ENCODE data around the gene VLDLR.

The VLDLR gene

GRCh38 chr9:2691626-2692025 lies 70.0 kb downstream of the VLDLR start:
- H2AK5ac ChIP-seq (ENCODE audit: low read depth, low read length): no peak overlapping the region
- H2BK120ac ChIP-seq (ENCODE audit: low read depth, low read length): no peak overlapping the region
- H2BK15ac ChIP-seq (ENCODE audit: low read length): no peak overlapping the region
- H3K4ac ChIP-seq (ENCODE audit: low read length): no peak overlapping the region
- H3K4me2 ChIP-seq (ENCODE audit: insufficient read depth, low read length, poor library complexity, severe bottlenecking): no peak overlapping the region
- H3K4me1 ChIP-seq (ENCODE audit: control insufficient read depth in 2 of 2, insufficient read depth in 1 of 2, low read depth in 1 of 2, low read length in 2 of 2): no peaks in the 10 kb centered on the region
- H3K9me3 ChIP-seq (replicated peaks in 1 of 2; ENCODE audit: control insufficient read depth in 2 of 2, insufficient read depth in 1 of 2, low read depth in 1 of 2, low read length in 2 of 2): no peaks in the 10 kb centered on the region
- no peak overlapping the region for H2BK12ac ChIP-seq (ENCODE audit: low read length)
- no peak overlapping the region for H3K23ac ChIP-seq (ENCODE audit: low read depth, low read length, poor library complexity)
- H3K27ac ChIP-seq (replicated peaks; ENCODE audit: low read length): no peak overlapping the region
- no peaks in the 10 kb centered on the region for H3K79me1 ChIP-seq (ENCODE audit: low read depth, low read length)
- WGBS, 2 donors (ENCODE audit: extremely low coverage in 2 of 2, insufficient read length in 2 of 2, insufficient replicate concordance in 1 of 2): no CpG with 5 or more reads among the region's 2 CpGs
- no peak overlapping the region for H3K9ac ChIP-seq (ENCODE audit: low read depth, low read length, poor library complexity)
- no peak overlapping the region for H2BK5ac ChIP-seq (ENCODE audit: low read length)
- no peak overlapping the region for H4K91ac ChIP-seq (ENCODE audit: low read depth, low read length, poor library complexity)
- H3K18ac ChIP-seq (ENCODE audit: low read length): no peak overlapping the region
- H2AFZ ChIP-seq (ENCODE audit: low read length): no peak overlapping the region
- H4K8ac ChIP-seq (ENCODE audit: low read depth, low read length): no peak overlapping the region
- H3K36me3 ChIP-seq (replicated peaks in 1 of 2; ENCODE audit: control insufficient read depth in 2 of 2, insufficient read depth in 2 of 2, low read length in 2 of 2): peaks cover 0 to under 1% of the 10 kb centered on the region in 2 donors
- no peak for DNase-seq (ENCODE audit: low spot score)
- H3K14ac ChIP-seq (ENCODE audit: low read length): no peak overlapping the region
- no peaks in the 10 kb centered on the region for H3K27me3 ChIP-seq (ENCODE audit: control insufficient read depth in 3 of 3, insufficient read depth in 3 of 3, low read depth in 1 of 3, low read length in 3 of 3)
- no peak overlapping the region for H3K4me3 ChIP-seq (ENCODE audit: low read length in 2 of 2)

- H3K27ac ChIP-seq (replicated peaks; ENCODE audit: low read length): no peak overlapping the region
- no peak overlapping the region for H2AK5ac ChIP-seq (ENCODE audit: low read depth, low read length)
- H3K18ac ChIP-seq (ENCODE audit: low read length): no peak overlapping the region
- H3K23ac ChIP-seq (ENCODE audit: low read depth, low read length, poor library complexity): no peak overlapping the region
- no peak overlapping the region for H3K14ac ChIP-seq (ENCODE audit: low read length)
- H2BK12ac ChIP-seq (ENCODE audit: low read length): no peak overlapping the region
- no peak overlapping the region for H3K9ac ChIP-seq (ENCODE audit: low read depth, low read length, poor library complexity)
- no peak overlapping the region for H2AFZ ChIP-seq (ENCODE audit: low read length)
- no peak for DNase-seq (ENCODE audit: low spot score)
- H2BK120ac ChIP-seq (ENCODE audit: low read depth, low read length): no peak overlapping the region
- H3K36me3 ChIP-seq (replicated peaks in 1 of 2; ENCODE audit: control insufficient read depth in 2 of 2, insufficient read depth in 2 of 2, low read length in 2 of 2): no peaks in the 10 kb centered on the region
- no peaks in the 10 kb centered on the region for H3K4me1 ChIP-seq (ENCODE audit: control insufficient read depth in 2 of 2, insufficient read depth in 1 of 2, low read depth in 1 of 2, low read length in 2 of 2)
- no peaks in the 10 kb centered on the region for H3K9me3 ChIP-seq (replicated peaks in 1 of 2; ENCODE audit: control insufficient read depth in 2 of 2, insufficient read depth in 1 of 2, low read depth in 1 of 2, low read length in 2 of 2)
- no peak overlapping the region for H3K4me2 ChIP-seq (ENCODE audit: insufficient read depth, low read length, poor library complexity, severe bottlenecking)
- no peak overlapping the region for H2BK15ac ChIP-seq (ENCODE audit: low read length)
- no peak overlapping the region for H4K91ac ChIP-seq (ENCODE audit: low read depth, low read length, poor library complexity)
- no peak overlapping the region for H2BK5ac ChIP-seq (ENCODE audit: low read length)
- no peaks in the 10 kb centered on the region for H3K79me1 ChIP-seq (ENCODE audit: low read depth, low read length)
- no peaks in the 10 kb centered on the region for H3K27me3 ChIP-seq (ENCODE audit: control insufficient read depth in 3 of 3, insufficient read depth in 3 of 3, low read depth in 1 of 3, low read length in 3 of 3)
- no peak overlapping the region for H4K8ac ChIP-seq (ENCODE audit: low read depth, low read length)
- WGBS, 2 donors (ENCODE audit: extremely low coverage in 2 of 2, insufficient read length in 2 of 2, insufficient replicate concordance in 1 of 2): no CpG with 5 or more reads among the region's 3 CpGs
- H3K4ac ChIP-seq (ENCODE audit: low read length): no peak overlapping the region
- H3K4me3 ChIP-seq (ENCODE audit: low read length in 2 of 2): no peak overlapping the region
These were observed 71.5 kb downstream of the VLDLR start for GRCh38 chr9:2693056-2693455.

GRCh38 chr9:2697492-2697891 lies 75.9 kb downstream of the VLDLR start:
- DNase-seq (ENCODE audit: low spot score): no peak
- no peak overlapping the region for H3K14ac ChIP-seq (ENCODE audit: low read length)

GRCh38 chr9:2700398-2700797 lies 78.8 kb downstream of the VLDLR start:
- Histone ChIP-seq H3K14ac (ENCODE audit: low read length) (no peak overlapping the region), H3K79me1 (ENCODE audit: low read depth, low read length) (no peaks in the 10 kb centered on the region), H3K27me3 (ENCODE audit: control insufficient read depth in 3 of 3, insufficient read depth in 3 of 3, low read depth in 1 of 3, low read length in 3 of 3) (no peaks in the 10 kb centered on the region), H4K91ac (ENCODE audit: low read depth, low read length, poor library complexity) (no peak overlapping the region), H3K4me2 (ENCODE audit: insufficient read depth, low read length, poor library complexity, severe bottlenecking) (no peak overlapping the region), H2BK5ac (ENCODE audit: low read length) (no peak overlapping the region), H4K8ac (ENCODE audit: low read depth, low read length) (no peak overlapping the region), H3K18ac (ENCODE audit: low read length) (no peak overlapping the region), H2BK12ac (ENCODE audit: low read length) (no peak overlapping the region), H3K4me1 (ENCODE audit: control insufficient read depth in 2 of 2, insufficient read depth in 1 of 2, low read depth in 1 of 2, low read length in 2 of 2) (peaks cover 3 to 8% of the 10 kb centered on the region in 2 donors), H3K36me3 (replicated peaks in 1 of 2; ENCODE audit: control insufficient read depth in 2 of 2, insufficient read depth in 2 of 2, low read length in 2 of 2) (no peaks in the 10 kb centered on the region), H2BK120ac (ENCODE audit: low read depth, low read length) (no peak overlapping the region), H3K9me3 (replicated peaks in 1 of 2; ENCODE audit: control insufficient read depth in 2 of 2, insufficient read depth in 1 of 2, low read depth in 1 of 2, low read length in 2 of 2) (no peaks in the 10 kb centered on the region), H3K9ac (ENCODE audit: low read depth, low read length, poor library complexity) (no peak overlapping the region), H3K4ac (ENCODE audit: low read length) (no peak overlapping the region), H2AK5ac (ENCODE audit: low read depth, low read length) (no peak overlapping the region), H2AFZ (ENCODE audit: low read length) (no peak overlapping the region), H3K23ac (ENCODE audit: low read depth, low read length, poor library complexity) (no peak overlapping the region), H2BK15ac (ENCODE audit: low read length) (no peak overlapping the region), H3K4me3 (ENCODE audit: low read length in 2 of 2) (no peak overlapping the region), H3K27ac (replicated peaks; ENCODE audit: low read length) (no peak overlapping the region)
- DNase-seq (ENCODE audit: low spot score): no peak
- no CpG with 5 or more reads among the region's 6 CpGs for WGBS, 2 donors (ENCODE audit: extremely low coverage in 2 of 2, insufficient read length in 2 of 2, insufficient replicate concordance in 1 of 2)

More at GRCh38 chr9:2697492-2697891, 75.9 kb downstream of the VLDLR start:
- Histone ChIP-seq H2BK12ac (ENCODE audit: low read length) (no peak overlapping the region), H3K27ac (replicated peaks; ENCODE audit: low read length) (no peak overlapping the region), H3K4ac (ENCODE audit: low read length) (no peak overlapping the region), H2AFZ (ENCODE audit: low read length) (no peak overlapping the region), H3K36me3 (replicated peaks in 1 of 2; ENCODE audit: control insufficient read depth in 2 of 2, insufficient read depth in 2 of 2, low read length in 2 of 2) (no peaks in the 10 kb centered on the region), H2BK120ac (ENCODE audit: low read depth, low read length) (no peak overlapping the region), H3K18ac (ENCODE audit: low read length) (no peak overlapping the region), H3K9ac (ENCODE audit: low read depth, low read length, poor library complexity) (no peak overlapping the region), H3K4me2 (ENCODE audit: insufficient read depth, low read length, poor library complexity, severe bottlenecking) (no peak overlapping the region), H2BK15ac (ENCODE audit: low read length) (no peak overlapping the region), H2BK5ac (ENCODE audit: low read length) (no peak overlapping the region), H3K23ac (ENCODE audit: low read depth, low read length, poor library complexity) (no peak overlapping the region), H3K4me3 (ENCODE audit: low read length in 2 of 2) (no peak overlapping the region), H3K4me1 (ENCODE audit: control insufficient read depth in 2 of 2, insufficient read depth in 1 of 2, low read depth in 1 of 2, low read length in 2 of 2) (peaks cover 3 to 8% of the 10 kb centered on the region in 2 donors), H3K27me3 (ENCODE audit: control insufficient read depth in 3 of 3, insufficient read depth in 3 of 3, low read depth in 1 of 3, low read length in 3 of 3) (no peaks in the 10 kb centered on the region), H4K8ac (ENCODE audit: low read depth, low read length) (no peak overlapping the region), H4K91ac (ENCODE audit: low read depth, low read length, poor library complexity) (no peak overlapping the region), H3K79me1 (ENCODE audit: low read depth, low read length) (no peaks in the 10 kb centered on the region), H3K9me3 (replicated peaks in 1 of 2; ENCODE audit: control insufficient read depth in 2 of 2, insufficient read depth in 1 of 2, low read depth in 1 of 2, low read length in 2 of 2) (no peaks in the 10 kb centered on the region), H2AK5ac (ENCODE audit: low read depth, low read length) (no peak overlapping the region)
- WGBS, 2 donors (ENCODE audit: extremely low coverage in 2 of 2, insufficient read length in 2 of 2, insufficient replicate concordance in 1 of 2): no CpG with 5 or more reads among the region's 3 CpGs

Data from neuronal stem cell (in vitro differentiated cells).